Naive B cell (primary cell): Measurements from ENCODE around the gene SLC1A5. TPM values are rescaled to one million over a fixed set of nuclear protein-coding genes. Genes with fewer than 3 reads are reported as not detected.

ENCODE experiments used
- ATAC-seq, 2 donors: fragments of 150-1000 bp; cut with Tn5 transposase; 2 replicates each; pipeline ENCODE4 v1.10.0; 2021; ENCODE audit warnings: low read depth in 2 of 2, mild to moderate bottlenecking in 2 of 2, moderate library complexity in 2 of 2
- DNase-seq: peaks from one replicate; pipeline ENCODE4 v3.0.0; 2022
- H3K27ac Mint-ChIP-seq, 6 donors: one replicate each; pipeline ENCODE4 v1.8.0; 2020 to 2022; ENCODE audit warnings: mild to moderate bottlenecking in 6 of 6, mixed read lengths in 6 of 6, moderate library complexity in 5 of 6, inconsistent platforms in 2 of 6
- H3K27me3 Mint-ChIP-seq, 3 donors: one replicate each; pipeline ENCODE4 v1.8.0; 2021 to 2022; ENCODE audit warnings: mixed read lengths in 3 of 3, mild to moderate bottlenecking in 1 of 3
- H3K36me3 Mint-ChIP-seq, 2 donors: one replicate each; pipeline ENCODE4 v1.8.0; 2020 to 2022; ENCODE audit warnings: mixed read lengths in 2 of 2, inconsistent platforms in 1 of 2, mild to moderate bottlenecking in 1 of 2
- H3K4me1 Mint-ChIP-seq, 3 donors: one replicate each; pipeline ENCODE4 v1.8.0; 2020 to 2022; ENCODE audit warnings: mixed read lengths in 3 of 3, inconsistent platforms in 1 of 3, mild to moderate bottlenecking in 1 of 3, moderate library complexity in 1 of 3
- H3K4me3 Mint-ChIP-seq, 8 donors: one replicate each; pipeline ENCODE4 v1.8.0; 2020 to 2022; ENCODE audit warnings: mild to moderate bottlenecking in 8 of 8, mixed read lengths in 8 of 8, moderate library complexity in 8 of 8, inconsistent platforms in 2 of 8
- H3K9me3 Mint-ChIP-seq, 7 donors: one replicate each; pipeline ENCODE4 v1.8.0; 2020 to 2022; ENCODE audit warnings: mixed read lengths in 7 of 7, mild to moderate bottlenecking in 5 of 7, inconsistent platforms in 2 of 7, moderate library complexity in 1 of 7
- polyA plus RNA-seq, 6 donors: library from polyadenylated mRNA; unstranded; fragments of 300-500 nt; fragmentation: Illumina TruSeq; gene quantifications; one replicate each; pipeline ENCODE4 v1.2.3, GENCODE V29; 2021; ENCODE audit warnings: low read depth in 6 of 6

The SLC1A5 gene
- polyA plus RNA-seq, 6 donors from 2014 or later = 4.9 to 12.1 (median 7.9) TPM

DNA sequence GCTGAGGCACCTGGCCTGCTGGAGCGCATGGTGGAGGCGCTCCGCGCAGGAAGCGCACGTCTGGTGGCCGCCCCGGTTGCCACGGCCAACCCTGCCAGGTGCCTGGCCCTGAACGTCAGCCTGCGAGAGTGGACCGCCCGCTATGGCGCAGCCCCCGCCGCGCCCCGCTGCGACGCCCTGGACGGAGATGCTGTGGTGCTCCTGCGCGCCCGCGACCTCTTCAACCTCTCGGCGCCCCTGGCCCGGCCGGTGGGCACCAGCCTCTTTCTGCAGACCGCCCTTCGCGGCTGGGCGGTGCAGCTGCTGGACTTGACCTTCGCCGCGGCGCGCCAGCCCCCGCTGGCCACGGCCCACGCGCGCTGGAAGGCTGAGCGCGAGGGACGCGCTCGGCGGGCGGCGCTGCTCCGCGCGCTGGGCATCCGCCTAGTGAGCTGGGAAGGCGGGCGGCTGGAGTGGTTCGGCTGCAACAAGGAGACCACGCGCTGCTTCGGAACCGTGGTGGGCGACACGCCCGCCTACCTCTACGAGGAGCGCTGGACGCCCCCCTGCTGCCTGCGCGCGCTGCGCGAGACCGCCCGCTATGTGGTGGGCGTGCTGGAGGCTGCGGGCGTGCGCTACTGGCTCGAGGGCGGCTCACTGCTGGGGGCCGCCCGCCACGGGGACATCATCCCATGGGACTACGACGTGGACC lies 32.4 kb downstream of the SLC1A5 start:
- Mint-ChIP-seq H3K9me3 (no peaks in the 10 kb centered on the region), H3K4me1 (peaks cover 10 to 15% (median 14%) of the 10 kb centered on the region in 3 donors), H3K27ac (no peak overlapping the region), H3K27me3 (no peaks in the 10 kb centered on the region), H3K4me3 (no peak overlapping the region), H3K36me3 (peaks cover 0 to 7% of the 10 kb centered on the region in 2 donors)
- no peak for ATAC-seq
- DNase-seq = no peak

- peaks cover 16 to 20% (median 19%) of the 10 kb centered on the region in 3 donors for H3K4me1 Mint-ChIP-seq
- no peak for ATAC-seq
- H3K36me3 Mint-ChIP-seq = peaks cover 0 to 7% of the 10 kb centered on the region in 2 donors
- H3K9me3 Mint-ChIP-seq = no peaks in the 10 kb centered on the region
- H3K27ac Mint-ChIP-seq = no peak overlapping the region
- H3K27me3 Mint-ChIP-seq = no peaks in the 10 kb centered on the region
- no peak for DNase-seq
- H3K4me3 Mint-ChIP-seq = no peak overlapping the region
These were observed 33.1 kb downstream of the SLC1A5 start for GRCh38 chr19:46755077-46755852.

GRCh38 chr19:46753420-46754155 lies 34.8 kb downstream of the SLC1A5 start:
- Mint-ChIP-seq H3K4me1 (peaks cover 18 to 26% (median 22%) of the 10 kb centered on the region in 3 donors), H3K36me3 (peaks cover 0 to 7% of the 10 kb centered on the region in 2 donors), H3K4me3 (peak overlapping the region in 2 of 8 donors; percentile 14 to 69), H3K27ac (peak overlapping the region in 4 of 6 donors; percentile 42 to 88 (median 65)), H3K9me3 (no peaks in the 10 kb centered on the region), H3K27me3 (no peaks in the 10 kb centered on the region)
- DNase-seq (peak; percentile 57), ATAC-seq (peak; percentile 83 to 85)

DNA sequence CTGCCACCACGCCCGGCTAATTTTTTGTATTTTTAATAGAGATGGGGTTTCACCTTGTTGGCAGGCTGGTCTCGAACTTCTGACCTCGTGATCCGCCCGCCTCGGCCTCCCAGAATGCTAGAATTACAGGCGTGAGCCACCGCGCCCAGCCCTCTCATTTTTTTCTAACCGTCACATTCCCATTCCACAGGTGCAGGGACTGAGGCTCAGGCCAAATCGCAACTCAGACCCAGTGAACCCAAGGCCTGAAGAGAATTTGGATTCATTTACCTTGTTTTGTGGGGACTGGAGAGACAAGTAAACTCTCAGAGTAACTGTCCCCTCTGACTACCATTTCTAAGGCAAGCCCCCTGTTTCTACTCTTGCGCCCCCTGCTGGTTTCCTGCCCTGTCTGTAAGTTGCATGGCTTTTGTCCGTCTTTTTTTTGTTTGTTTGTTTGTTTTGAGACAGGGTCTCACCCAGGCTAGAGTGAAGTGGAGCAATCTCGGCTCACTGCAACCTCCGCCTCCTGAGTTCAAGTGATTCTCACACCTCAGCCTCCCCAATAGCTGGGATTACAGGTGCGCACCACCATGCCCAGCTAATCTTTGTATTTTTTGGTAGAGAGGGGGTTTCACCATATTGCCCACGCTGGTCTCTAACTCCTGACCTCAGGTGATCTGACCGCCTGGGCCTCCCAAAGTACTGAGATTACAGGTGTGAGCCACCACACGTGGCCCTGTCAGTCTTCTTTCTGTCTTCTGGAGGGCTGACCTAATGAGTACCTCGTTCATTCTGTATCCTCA lies 39.9 kb downstream of the SLC1A5 start:
- H3K9me3 Mint-ChIP-seq = no peaks in the 10 kb centered on the region
- H3K4me1 Mint-ChIP-seq = peaks cover 38 to 54% (median 49%) of the 10 kb centered on the region in 3 donors
- H3K27me3 Mint-ChIP-seq = no peaks in the 10 kb centered on the region
- H3K4me3 Mint-ChIP-seq = peak overlapping the region; percentile 4 to 89 (median 75)
- ATAC-seq (no peak), DNase-seq (peak; percentile 51)
- H3K36me3 Mint-ChIP-seq = peaks cover 0 to 7% of the 10 kb centered on the region in 2 donors
- H3K27ac Mint-ChIP-seq = peak overlapping the region; percentile 2 to 97 (median 74)

DNA sequence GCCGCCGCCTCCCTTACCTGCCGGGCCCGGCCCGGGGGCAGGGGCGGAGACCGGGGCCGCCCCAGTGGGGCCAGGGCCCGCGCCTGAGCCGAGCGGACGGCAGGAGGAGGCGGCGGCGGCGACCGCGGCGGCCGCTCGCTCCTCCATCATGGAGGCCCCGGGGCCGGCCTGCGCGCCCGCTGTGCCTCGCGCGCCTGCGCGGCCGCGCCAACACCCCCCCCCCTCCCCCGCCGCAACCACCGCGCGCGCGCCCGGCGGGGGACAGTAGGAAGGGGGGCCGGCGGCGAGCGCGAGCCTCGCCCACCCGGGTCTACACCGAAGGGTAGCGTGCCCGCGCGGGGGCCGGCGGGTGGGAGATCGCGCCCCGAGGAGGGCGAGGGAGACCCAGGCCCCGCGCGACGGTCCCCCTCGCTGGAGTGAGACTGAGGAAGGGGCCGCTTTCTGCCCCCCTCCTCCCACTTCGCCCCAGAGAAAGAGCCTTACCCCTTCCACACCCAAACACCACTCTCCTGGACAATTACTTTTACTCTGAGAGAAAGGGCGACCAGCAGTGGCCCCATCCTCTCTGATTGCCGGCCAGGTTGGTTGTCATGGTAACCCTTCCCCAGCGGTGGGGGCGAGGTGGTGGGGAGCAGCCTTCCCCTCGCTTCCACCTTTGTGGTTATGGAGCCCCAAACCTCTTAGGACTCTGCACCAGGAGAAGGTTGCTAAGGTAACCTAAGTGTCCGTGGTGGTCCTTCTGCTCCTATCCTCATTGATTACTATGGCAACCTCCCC lies 41.9 kb downstream of the SLC1A5 start, which contains the start of gene STRN4:
STRN4 (minus strand) TSS at position 170 of the 777 bp plus-strand sequence; CDS start at position 150, 20 bp downstream.
- Mint-ChIP-seq H3K27me3 (no peaks in the 10 kb centered on the region), H3K36me3 (no peaks in the 10 kb centered on the region), H3K4me1 (peaks cover 51 to 63% (median 62%) of the 10 kb centered on the region in 3 donors), H3K27ac (peak within 1 kb of the TSS; percentile 90 to 98 (median 95)), H3K9me3 (no peaks in the 10 kb centered on the region), H3K4me3 (peak within 1 kb of the TSS; percentile 87 to 98 (median 91))
- peak; percentile 42 for DNase-seq
- ATAC-seq = peak; percentile 60 to 71

- Mint-ChIP-seq H3K27me3 (no peaks in the 10 kb centered on the region), H3K27ac (peak within 1 kb of the TSS; percentile 94 to 98 (median 95)), H3K4me3 (peak within 1 kb of the TSS; percentile 87 to 98 (median 91)), H3K36me3 (no peaks in the 10 kb centered on the region), H3K4me1 (peaks cover 52 to 65% (median 64%) of the 10 kb centered on the region in 3 donors), H3K9me3 (no peaks in the 10 kb centered on the region)
- peak; percentile 39 for DNase-seq
- ATAC-seq = peak; percentile 48 to 62
These were observed 42.7 kb downstream of the SLC1A5 start, which contains the start of gene FKRP for GRCh38 chr19:46745521-46746280. Gene FKRP (plus strand): TSS chr19:46746057. CDS start chr19:46755451, 9,394 bp downstream.

DNA sequence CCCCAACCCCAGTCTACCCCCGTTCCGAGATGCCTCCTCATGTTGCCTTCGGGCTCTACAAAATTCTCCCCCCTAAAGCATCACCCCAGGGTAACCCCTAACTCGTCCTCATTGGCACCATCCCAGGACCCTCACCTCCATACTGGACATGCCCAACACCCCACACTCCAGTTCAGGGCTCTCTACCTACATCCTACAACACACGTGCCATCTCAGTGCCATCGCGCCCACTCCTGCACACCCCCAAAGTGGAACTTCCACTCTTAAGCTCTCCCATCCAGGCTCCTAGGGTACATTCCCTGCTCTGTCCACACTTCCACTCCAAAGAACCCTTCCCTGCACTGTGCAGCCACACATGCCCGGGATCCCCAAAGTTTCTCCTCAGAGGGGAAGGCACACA lies 43.4 kb downstream of the SLC1A5 start:
- Mint-ChIP-seq H3K4me3 (peak overlapping the region; percentile 87 to 98 (median 91)), H3K4me1 (peaks cover 54 to 66% (median 65%) of the 10 kb centered on the region in 3 donors), H3K9me3 (no peaks in the 10 kb centered on the region), H3K27me3 (no peaks in the 10 kb centered on the region), H3K27ac (peak overlapping the region; percentile 63 to 95 (median 93)), H3K36me3 (no peaks in the 10 kb centered on the region)
- no peak for DNase-seq
- ATAC-seq = no peak

- peak overlapping the region; percentile 87 to 98 (median 91) for H3K4me3 Mint-ChIP-seq
- no peak for DNase-seq
- H3K36me3 Mint-ChIP-seq = no peaks in the 10 kb centered on the region
- peak overlapping the region in 2 of 6 donors; percentile 16 to 86 for H3K27ac Mint-ChIP-seq
- no peaks in the 10 kb centered on the region for H3K27me3 Mint-ChIP-seq
- peaks cover 60 to 73% (median 71%) of the 10 kb centered on the region in 3 donors for H3K4me1 Mint-ChIP-seq
- ATAC-seq = no peak
- H3K9me3 Mint-ChIP-seq = no peaks in the 10 kb centered on the region
These were observed 44.2 kb downstream of the SLC1A5 start for GRCh38 chr19:46744005-46744691.

DNA sequence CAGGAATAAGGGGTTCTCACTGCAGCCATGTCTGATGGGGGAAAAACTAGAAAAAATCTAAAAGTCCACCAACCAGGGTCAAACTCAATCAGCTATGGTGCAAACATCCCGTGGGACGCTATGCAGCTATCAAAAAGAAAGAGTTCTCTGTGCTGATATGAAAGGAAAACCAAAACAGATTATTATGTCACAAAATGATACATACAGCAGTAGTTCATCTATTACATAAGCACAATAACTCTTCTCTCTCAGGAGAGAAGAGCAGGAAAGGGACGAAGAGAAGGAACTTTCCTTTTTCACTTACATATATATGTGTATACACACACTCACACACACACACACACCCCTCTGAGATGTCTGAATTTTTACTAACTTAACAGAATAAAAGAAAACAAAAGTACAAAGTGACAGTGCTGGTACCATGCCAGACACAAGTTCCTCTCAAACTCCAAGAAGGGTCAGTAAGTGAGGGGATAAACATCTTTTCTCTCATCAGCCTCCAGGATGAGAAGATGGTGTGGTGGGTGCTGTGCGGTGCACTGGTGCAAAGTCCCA lies 45.4 kb downstream of the SLC1A5 start:
- no peaks in the 10 kb centered on the region for H3K27me3 Mint-ChIP-seq
- H3K4me3 Mint-ChIP-seq = peak overlapping the region in 4 of 8 donors; percentile 21 to 91 (median 51)
- H3K36me3 Mint-ChIP-seq = no peaks in the 10 kb centered on the region
- H3K9me3 Mint-ChIP-seq = no peaks in the 10 kb centered on the region
- H3K27ac Mint-ChIP-seq = peak overlapping the region in 3 of 6 donors; percentile 24 to 75 (median 53)
- ATAC-seq (no peak), DNase-seq (no peak)
- H3K4me1 Mint-ChIP-seq = peaks cover 58 to 64% (median 63%) of the 10 kb centered on the region in 3 donors

GRCh38 chr19:46741447-46741846 lies 46.9 kb downstream of the SLC1A5 start:
- Mint-ChIP-seq H3K27ac (peak overlapping the region in 1 of 6 donors; percentile 59), H3K27me3 (no peaks in the 10 kb centered on the region), H3K4me3 (no peak overlapping the region), H3K36me3 (peaks cover 0 to 12% of the 10 kb centered on the region in 2 donors), H3K4me1 (peaks cover 50 to 54% (median 51%) of the 10 kb centered on the region in 3 donors), H3K9me3 (no peaks in the 10 kb centered on the region)
- ATAC-seq (no peak), DNase-seq (no peak)
